ENCODE results near the gene NCOA7. TPM values are rescaled to one million over a fixed set of nuclear protein-coding genes. Genes with fewer than 3 reads are reported as not detected.

NCOA7 gene
- total RNA-seq, 1 experiment from 2014 or later: 13.8 TPM

DNA sequence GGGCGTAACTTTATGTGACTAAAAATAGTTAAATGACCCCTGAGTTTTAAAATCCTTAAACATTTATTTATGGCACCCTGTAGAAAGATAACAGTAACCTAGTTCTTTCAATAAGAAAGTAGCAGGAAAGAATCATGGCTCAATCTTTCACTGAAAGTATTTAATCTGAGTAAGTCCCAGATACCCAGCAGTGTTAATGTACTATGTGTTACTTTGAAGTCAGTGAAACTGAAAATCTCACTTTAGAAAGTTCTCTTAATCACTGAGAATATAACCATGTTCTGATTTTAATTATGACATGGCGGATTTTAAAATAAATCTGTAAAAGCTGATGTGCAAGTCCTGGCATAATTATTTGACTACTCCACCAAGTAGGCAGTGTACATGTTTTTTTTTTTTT is 49.4 kb upstream of the NCOA7 start (continued):
- TF ChIP-seq, protein P1, sequence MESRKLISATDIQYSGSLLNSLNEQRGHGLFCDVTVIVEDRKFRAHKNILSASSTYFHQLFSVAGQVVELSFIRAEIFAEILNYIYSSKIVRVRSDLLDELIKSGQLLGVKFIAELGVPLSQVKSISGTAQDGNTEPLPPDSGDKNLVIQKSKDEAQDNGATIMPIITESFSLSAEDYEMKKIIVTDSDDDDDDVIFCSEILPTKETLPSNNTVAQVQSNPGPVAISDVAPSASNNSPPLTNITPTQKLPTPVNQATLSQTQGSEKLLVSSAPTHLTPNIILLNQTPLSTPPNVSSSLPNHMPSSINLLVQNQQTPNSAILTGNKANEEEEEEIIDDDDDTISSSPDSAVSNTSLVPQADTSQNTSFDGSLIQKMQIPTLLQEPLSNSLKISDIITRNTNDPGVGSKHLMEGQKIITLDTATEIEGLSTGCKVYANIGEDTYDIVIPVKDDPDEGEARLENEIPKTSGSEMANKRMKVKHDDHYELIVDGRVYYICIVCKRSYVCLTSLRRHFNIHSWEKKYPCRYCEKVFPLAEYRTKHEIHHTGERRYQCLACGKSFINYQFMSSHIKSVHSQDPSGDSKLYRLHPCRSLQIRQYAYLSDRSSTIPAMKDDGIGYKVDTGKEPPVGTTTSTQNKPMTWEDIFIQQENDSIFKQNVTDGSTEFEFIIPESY (IDR thresholded peaks at IDR 0.05; ENCODE audit: extremely low read depth, insufficient replicate concordance, low read length): no peak

DNA sequence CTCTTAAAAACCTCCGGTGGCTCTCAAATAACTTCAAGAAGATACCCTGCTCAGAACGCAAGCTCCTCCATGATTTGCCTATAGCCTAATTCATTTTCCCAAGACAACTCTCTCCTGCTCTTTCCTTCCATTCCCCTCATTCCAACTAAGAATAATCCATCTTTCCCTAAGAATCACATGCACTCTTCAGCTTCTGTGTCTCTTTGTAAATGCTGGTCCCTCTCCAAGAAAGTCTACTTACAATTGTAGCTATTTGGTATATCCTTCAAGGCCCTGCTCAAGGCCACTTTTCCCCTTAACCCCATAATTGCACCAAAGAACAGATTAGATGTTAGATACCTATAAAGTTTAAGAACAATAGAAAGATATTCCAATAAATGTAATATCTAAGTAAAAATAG is 48.7 kb upstream of the NCOA7 start:
- Histone ChIP-seq H3K9me2 (ENCODE audit: insufficient read depth) (no peaks in the 10 kb centered on the region), H3K4me3 (replicated peaks in 1 of 2; ENCODE audit: low read depth in 1 of 2, low read length in 2 of 2) (no peak overlapping the region), H3K4me1 (ENCODE audit: control insufficient read depth in 1 of 2, insufficient read depth in 2 of 2, low read length in 2 of 2) (no peaks in the 10 kb centered on the region), H3K27me3 (ENCODE audit: insufficient read depth, low read length) (peaks cover 68% of the 10 kb centered on the region), H3K9me3 (ENCODE audit: control insufficient read depth in 1 of 2, insufficient read depth in 1 of 2, low read depth in 1 of 2, low read length in 2 of 2) (no peaks in the 10 kb centered on the region), H3K9ac (ENCODE audit: low read length) (no peak overlapping the region), H2AFZ (ENCODE audit: low read depth, low read length, poor library complexity, severe bottlenecking) (no peak overlapping the region), H3K36me3 (ENCODE audit: control insufficient read depth in 1 of 2, insufficient read depth in 2 of 2, low read length in 2 of 2) (no peaks in the 10 kb centered on the region), H4K20me1 (ENCODE audit: insufficient read depth) (no peaks in the 10 kb centered on the region), H3K79me2 (ENCODE audit: insufficient read depth, low read length) (no peaks in the 10 kb centered on the region), H3K27ac (ENCODE audit: low read depth, low read length) (no peak overlapping the region), H3K4me2 (ENCODE audit: low read length) (no peak overlapping the region)
- POLR2A ChIA-PET: interaction anchor here (0.5 kb wide), 1 partner anchor 111 kb away, joined by 4 read pairs; no protein-coding TSS in a partner anchor
- RAD21 ChIA-PET (ENCODE audit: low non-redundant PET in 1 of 2, low total read pairs in 2 of 2, uncharacterized antibody in 2 of 2, unreplicated experiment in 2 of 2): no interaction called here
- BruUV-seq (replicated peaks): no TSS peak
- ATAC-seq: no peak
- no peak for DNase-seq (ENCODE audit: low read depth, low spot score)
- no peak for TF ChIP-seq EZH2 (IDR thresholded peaks at IDR 0.05)
- TF ChIP-seq POLR2A (IDR thresholded peaks at IDR 0.05; ENCODE audit: borderline replicate concordance, extremely low read depth, insufficient read depth, insufficient read length): no peak
- no peak for TF ChIP-seq SP1 (IDR thresholded peaks at IDR 0.05; ENCODE audit: low read depth)
- TF ChIP-seq ZFX (IDR thresholded peaks at IDR 0.05): no peak
- TF ChIP-seq, protein P1 (IDR thresholded peaks at IDR 0.05; ENCODE audit: extremely low read depth, insufficient replicate concordance, low read length): no peak
- CTCF ChIA-PET: interaction anchor here (1.4 kb wide), 1 partner anchor 11 kb away, joined by 4 read pairs; no protein-coding TSS in a partner anchor
- intact Hi-C loops (cut with micrococcal nuclease): no loop called here
